Activated CD8-positive, alpha-beta T cell treated with anti-CD3 and anti-CD28 coated beads, Interleukin-2, amount 10 ng/mL, durations not matched to agents 7 days and 5 days (primary cell): ENCODE results near the gene GPN2. TPM values are rescaled to one million over a fixed set of nuclear protein-coding genes. Genes with fewer than 3 reads are reported as not detected.
"Not testable (repeated sequence)": the region's sequence is repeated elsewhere in the genome, so short reads cannot be mapped to it uniquely, and the experiment has no call there.

ENCODE experiments used
- ATAC-seq: fragments of 150-1000 bp; cut with Tn5 transposase; one replicate; pipeline ENCODE4 v1.10.0; 2021; ENCODE audit warnings: moderate library complexity
- CTCF ChIA-PET: fragments of 350-600 bp; sonication (Branson Sonifier 250); formaldehyde crosslinking; loops from one replicate; lab custom pipeline; 2021; ENCODE audit warnings: antibody characterized with exemption; lab: Charles Lee
- POLR2A ChIA-PET: fragments of 350-600 bp; sonication (Branson Sonifier 250); formaldehyde crosslinking; loops from one replicate; lab custom pipeline; 2021; ENCODE audit warnings: antibody characterized with exemption; lab: Charles Lee
- DNase-seq: peaks from one replicate; pipeline ENCODE4 v3.0.0-alpha.2; 2020
- H3K27ac Mint-ChIP-seq: one replicate; pipeline ENCODE4 v1.8.0; 2021; ENCODE audit warnings: mild to moderate bottlenecking, mixed read lengths
- H3K27me3 Mint-ChIP-seq: one replicate; pipeline ENCODE4 v1.8.0; 2021; ENCODE audit warnings: low read depth, mixed read lengths
- H3K36me3 Mint-ChIP-seq: one replicate; pipeline ENCODE4 v1.8.0; 2021; ENCODE audit warnings: low read depth, mixed read lengths
- H3K4me1 Mint-ChIP-seq: one replicate; pipeline ENCODE4 v1.8.0; 2021; ENCODE audit warnings: low read depth, mixed read lengths
- H3K4me3 Mint-ChIP-seq: one replicate; pipeline ENCODE4 v1.8.0; 2021; ENCODE audit warnings: mild to moderate bottlenecking, mixed read lengths
- H3K9me3 Mint-ChIP-seq: one replicate; pipeline ENCODE4 v1.8.0; 2022; ENCODE audit warnings: mixed read lengths; ENCODE audit not compliant: insufficient read depth
- total RNA-seq, 2 experiments: library from RNA; stranded (reverse); gene quantifications; one replicate each; pipeline ENCODE4 v1.2.3, GENCODE V29; 2021

The GPN2 gene
- total RNA-seq, 2 experiments from 2014 or later: 28.9 to 32.8 TPM

- Mint-ChIP-seq H3K27me3 (no peaks in the 10 kb centered on the region), H3K27ac (peak within 1 kb of the TSS; percentile 95), H3K4me3 (peak within 1 kb of the TSS; percentile 78), H3K36me3 (peaks cover 17% of the 10 kb centered on the region), H3K9me3 (no peaks in the 10 kb centered on the region), H3K4me1 (peaks cover 27% of the 10 kb centered on the region)
- ATAC-seq (peak; percentile 94), DNase-seq (peak; percentile 94)
- POLR2A ChIA-PET: interaction anchor here (1.0 to 3.8 kb wide), 17 partner anchors 9 to 324 kb away, joined by 3 to 70 read pairs (median 5); partner anchors contain the start of genes GPN2, NR0B2, NUDC and PIGV
- CTCF ChIA-PET: interaction anchor here (0.7 to 2.2 kb wide), 10 partner anchors 10 to 430 kb away, joined by 3 to 10 read pairs (median 4); partner anchors contain the start of genes GPN2 and NUDC
Measured at GRCh38 chr1:26900001-26900814, 10.1 kb upstream of the GPN2 start, which contains the start of gene GPATCH3. GPATCH3 (minus strand) TSS chr1:26900467; CDS start chr1:26900442, 25 bp downstream.

- H3K4me1 Mint-ChIP-seq: peaks cover 25% of the 10 kb centered on the region
- ChIA-PET CTCF (no interaction called here), POLR2A (interaction anchor here (0.9 to 1.2 kb wide), 2 partner anchors 32 to 198 kb away, joined by 3 to 5 read pairs; no protein-coding TSS in a partner anchor)
Measured at GRCh38 chr1:26897351-26897750, 7.3 kb upstream of the GPN2 start.

GRCh38 chr1:26894263-26894662 is 4.2 kb upstream of the GPN2 start:
- H3K27ac Mint-ChIP-seq: no peak overlapping the region

More at GRCh38 chr1:26897351-26897750, 7.3 kb upstream of the GPN2 start:
- Mint-ChIP-seq H3K9me3 (no peaks in the 10 kb centered on the region), H3K4me3 (no peak overlapping the region), H3K36me3 (peaks cover 38% of the 10 kb centered on the region), H3K27me3 (no peaks in the 10 kb centered on the region), H3K27ac (no peak overlapping the region)
- ATAC-seq: no peak
- no peak for DNase-seq

GRCh38 chr1:26890467-26890796 is 349 bp upstream of the GPN2 start:
- DNase-seq (no peak), ATAC-seq (peak; percentile 62)
- POLR2A ChIA-PET: interaction anchor here (0.6 to 4.6 kb wide), 18 partner anchors 9 to 1739 kb away, joined by 3 to 70 read pairs (median 3); partner anchors contain the start of genes GPATCH3, HMGN2 and ZDHHC18
- Mint-ChIP-seq H3K9me3 (no peaks in the 10 kb centered on the region), H3K4me3 (peak overlapping the region; percentile 96), H3K27ac (peak overlapping the region; percentile 96), H3K36me3 (peaks cover 60% of the 10 kb centered on the region), H3K4me1 (peaks cover 30% of the 10 kb centered on the region), H3K27me3 (no peaks in the 10 kb centered on the region)
- CTCF ChIA-PET: interaction anchor here (0.6 to 5.6 kb wide), 12 partner anchors 9 to 389 kb away, joined by 3 to 40 read pairs (median 4); partner anchors contain the start of genes GPATCH3 and SFN

More at GRCh38 chr1:26894263-26894662, 4.2 kb upstream of the GPN2 start:
- Mint-ChIP-seq H3K4me3 (no peak overlapping the region), H3K4me1 (peaks cover 26% of the 10 kb centered on the region), H3K9me3 (no peaks in the 10 kb centered on the region), H3K36me3 (peaks cover 56% of the 10 kb centered on the region), H3K27me3 (no peaks in the 10 kb centered on the region)
- ChIA-PET POLR2A (no interaction called here), CTCF (no interaction called here)
- no peak for ATAC-seq
- no peak for DNase-seq

GRCh38 chr1:26888231-26888630 is 1.9 kb downstream of the GPN2 start:
- no peak for ATAC-seq
- peak overlapping the region; percentile 72 for H3K27ac Mint-ChIP-seq

GRCh38 chr1:26887125-26887524 is 3.0 kb downstream of the GPN2 start:
- ATAC-seq (no peak), DNase-seq (no peak)
- POLR2A ChIA-PET: interaction anchor here (0.7 kb wide), 1 partner anchor 511 kb away, joined by 4 read pairs; no protein-coding TSS in a partner anchor
- H3K27me3 Mint-ChIP-seq: no peaks in the 10 kb centered on the region
- H3K27ac Mint-ChIP-seq: peak overlapping the region; percentile 52
- H3K4me1 Mint-ChIP-seq: peaks cover 32% of the 10 kb centered on the region
- H3K36me3 Mint-ChIP-seq: peaks cover 65% of the 10 kb centered on the region
- H3K4me3 Mint-ChIP-seq: peak overlapping the region; percentile 35
- CTCF ChIA-PET: interaction anchor here (0.5 to 5.6 kb wide), 16 partner anchors 9 to 303 kb away, joined by 3 to 40 read pairs (median 5); partner anchors contain the start of gene SFN
- no peaks in the 10 kb centered on the region for H3K9me3 Mint-ChIP-seq

More at GRCh38 chr1:26888231-26888630, 1.9 kb downstream of the GPN2 start:
- Mint-ChIP-seq H3K4me1 (peaks cover 32% of the 10 kb centered on the region), H3K27me3 (no peaks in the 10 kb centered on the region), H3K36me3 (peaks cover 65% of the 10 kb centered on the region), H3K4me3 (peak overlapping the region; percentile 96), H3K9me3 (no peaks in the 10 kb centered on the region)
- DNase-seq: no peak
- CTCF ChIA-PET: interaction anchor here (0.8 to 5.6 kb wide), 7 partner anchors 10 to 286 kb away, joined by 3 to 40 read pairs (median 4); partner anchors contain the start of gene SFN
- POLR2A ChIA-PET: interaction anchor here (3.6 to 4.6 kb wide), 2 partner anchors 12 to 23 kb away, joined by 29 to 70 read pairs; partner anchors contain the start of gene GPATCH3

- POLR2A ChIA-PET: interaction anchor here (1.0 to 1.1 kb wide), 2 partner anchors 17 to 383 kb away, joined by 3 to 4 read pairs; no protein-coding TSS in a partner anchor
- Mint-ChIP-seq H3K36me3 (peaks cover 55% of the 10 kb centered on the region), H3K4me1 (peaks cover 6% of the 10 kb centered on the region), H3K27ac (no peak overlapping the region), H3K27me3 (no peaks in the 10 kb centered on the region), H3K4me3 (no peak overlapping the region), H3K9me3 (no peaks in the 10 kb centered on the region)
- CTCF ChIA-PET: interaction anchor here (0.9 to 2.6 kb wide), 4 partner anchors 15 to 280 kb away, joined by 3 to 15 read pairs (median 5); partner anchors contain the start of gene GPATCH3
- no peak for DNase-seq
- ATAC-seq: no peak
Measured at GRCh38 chr1:26882696-26883463, 7.2 kb downstream of the GPN2 start.

GRCh38 chr1:26881611-26882010 is 8.5 kb downstream of the GPN2 start:
- not testable (repeated sequence) for H3K4me3 Mint-ChIP-seq, H3K9me3 Mint-ChIP-seq, H3K27ac Mint-ChIP-seq, ATAC-seq, H3K4me1 Mint-ChIP-seq, H3K27me3 Mint-ChIP-seq, DNase-seq
- H3K36me3 Mint-ChIP-seq: peaks cover 55% of the 10 kb centered on the region
- CTCF ChIA-PET: interaction anchor here (1.4 to 2.6 kb wide), 4 partner anchors 14 to 279 kb away, joined by 3 to 15 read pairs (median 5); partner anchors contain the start of gene GPATCH3
- POLR2A ChIA-PET: interaction anchor here (0.7 to 1.1 kb wide), 4 partner anchors 9 to 381 kb away, joined by 3 to 6 read pairs (median 4); partner anchors contain the start of gene GPN2

- CTCF ChIA-PET: interaction anchor here (1.0 to 3.7 kb wide), 3 partner anchors 15 to 277 kb away, joined by 4 to 25 read pairs (median 6); no protein-coding TSS in a partner anchor
- Mint-ChIP-seq H3K9me3 (no peaks in the 10 kb centered on the region), H3K27me3 (no peaks in the 10 kb centered on the region), H3K36me3 (peaks cover 47% of the 10 kb centered on the region), H3K4me1 (no peaks in the 10 kb centered on the region), H3K27ac (peak overlapping the region; percentile 26), H3K4me3 (no peak overlapping the region)
- POLR2A ChIA-PET: interaction anchor here (1.8 kb wide), 1 partner anchor 11 kb away, joined by 6 read pairs; the partner anchor contains the start of gene GPN2
- ATAC-seq (no peak), DNase-seq (no peak)
Measured at GRCh38 chr1:26879793-26880192, 10.3 kb downstream of the GPN2 start.

- ChIA-PET POLR2A (interaction anchor here (0.6 to 2.7 kb wide), 2 partner anchors 12 to 89 kb away, joined by 3 to 15 read pairs; partner anchors contain the start of gene PIGV), CTCF (interaction anchor here (0.7 to 3.7 kb wide), 9 partner anchors 9 to 440 kb away, joined by 3 to 25 read pairs (median 6); partner anchors contain the start of gene GPN2)
- Mint-ChIP-seq H3K27me3 (no peaks in the 10 kb centered on the region), H3K36me3 (peaks cover 27% of the 10 kb centered on the region), H3K27ac (no peak overlapping the region), H3K4me1 (no peaks in the 10 kb centered on the region), H3K4me3 (no peak overlapping the region), H3K9me3 (no peaks in the 10 kb centered on the region)
- DNase-seq (no peak), ATAC-seq (no peak)
Measured at GRCh38 chr1:26877326-26877725, 12.8 kb downstream of the GPN2 start.
